Activated effector memory CD4-positive, alpha-beta T cell treated with Interleukin-2 at 50 U/mL for 16 hours (primary cell): ENCODE results near the gene SRBD1.

Experiments
- DNase-seq: peaks from one replicate; pipeline ENCODE4 v3.0.0-alpha.2; 2020

The SRBD1 gene

DNA sequence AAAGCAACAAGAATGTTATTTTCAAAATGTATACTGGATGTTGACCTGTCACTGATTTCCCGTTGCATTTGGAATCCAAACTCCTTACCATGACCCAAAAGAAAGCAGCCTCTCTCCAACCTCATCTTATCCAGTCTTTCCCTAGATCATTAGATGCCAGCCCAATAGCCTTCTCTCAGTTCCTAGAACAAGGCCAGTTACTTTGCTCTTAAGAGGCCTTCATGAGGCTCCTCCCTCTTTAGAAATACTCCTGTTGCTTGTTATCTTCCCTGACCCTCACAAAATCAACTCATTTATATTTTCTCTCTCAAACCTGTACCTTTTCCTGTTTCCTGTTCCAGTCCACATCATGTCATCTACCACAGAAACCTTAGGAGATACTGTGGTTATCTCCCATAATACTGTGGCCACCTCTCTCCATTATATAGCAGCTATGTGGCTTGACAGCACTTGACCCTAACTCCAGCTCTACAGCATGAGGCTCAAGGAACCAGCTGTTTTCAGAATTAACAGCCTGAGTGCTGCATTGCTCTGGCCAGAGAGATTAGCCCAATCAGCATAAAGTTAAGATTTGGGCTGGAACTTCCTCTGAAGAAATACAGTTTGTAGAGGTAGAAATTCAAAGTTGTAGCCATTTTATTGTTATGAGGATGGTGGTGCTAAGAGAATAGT is 22.8 kb downstream of the SRBD1 start:
- no peak for DNase-seq

DNA sequence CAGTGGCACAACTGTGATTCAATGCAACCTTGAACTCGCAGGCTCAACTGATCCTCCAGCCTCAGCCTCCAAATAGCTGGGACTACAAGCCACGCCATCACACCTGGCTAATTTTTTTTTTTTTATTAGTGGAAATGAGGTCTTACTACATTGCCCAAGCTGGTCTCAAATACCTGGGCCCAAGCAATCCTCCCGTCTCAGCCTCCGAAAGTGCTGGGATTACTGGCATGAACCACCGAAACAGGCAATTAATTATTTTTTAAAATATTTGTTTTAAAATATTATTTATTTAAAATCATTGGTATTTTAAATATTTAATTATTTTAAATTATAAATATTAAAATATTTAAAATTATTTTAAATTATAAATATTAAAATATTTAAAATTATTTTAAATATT is 24.5 kb downstream of the SRBD1 start:
- DNase-seq, result no peak

DNA sequence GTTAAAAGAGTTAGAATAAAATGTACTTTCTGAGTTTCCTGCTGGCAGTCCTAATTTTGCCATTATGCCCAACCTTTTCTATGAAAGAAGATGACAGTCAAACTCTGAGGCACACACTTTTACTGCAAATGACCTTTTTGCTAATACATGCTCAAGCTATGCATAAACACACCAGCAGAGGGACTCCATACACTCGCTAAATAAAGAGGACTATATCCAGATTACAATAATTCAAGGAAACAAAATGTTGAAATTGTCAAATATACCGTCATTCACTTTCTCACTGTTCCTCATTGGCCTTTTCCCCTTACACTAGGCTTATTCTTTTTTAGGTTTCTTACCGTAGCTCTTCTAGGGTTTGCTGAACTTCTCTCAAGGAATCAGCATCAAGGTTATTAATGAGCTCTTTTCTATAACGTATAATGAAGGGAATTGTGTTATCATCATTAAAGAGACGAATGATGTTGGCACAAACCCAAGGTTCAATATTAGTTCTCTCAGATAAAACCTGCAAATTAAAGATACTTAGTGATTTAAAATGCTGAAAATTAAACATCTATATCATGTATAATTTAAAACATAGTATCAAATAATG is 25.7 kb downstream of the SRBD1 start:
- no peak for DNase-seq

DNA sequence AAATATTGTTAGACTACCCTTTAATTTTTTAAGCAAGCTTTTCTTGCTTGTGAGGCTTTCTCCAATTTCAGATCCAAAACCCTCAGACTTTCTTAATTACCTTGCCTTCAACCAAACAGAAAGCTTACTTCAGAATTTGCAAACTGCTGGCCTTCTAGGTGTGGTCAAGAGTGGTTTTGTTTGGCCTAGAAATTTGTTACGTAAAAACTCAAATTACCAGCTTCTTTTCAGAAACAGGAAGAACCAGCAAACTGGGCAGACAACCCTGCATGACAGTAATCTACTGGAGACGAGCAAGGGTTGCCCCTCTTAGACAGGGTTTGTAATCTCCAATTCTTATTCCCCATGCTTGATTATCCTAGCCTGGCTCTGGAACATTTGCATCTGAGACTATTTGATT is 27.1 kb downstream of the SRBD1 start:
- DNase-seq, result no peak

DNA sequence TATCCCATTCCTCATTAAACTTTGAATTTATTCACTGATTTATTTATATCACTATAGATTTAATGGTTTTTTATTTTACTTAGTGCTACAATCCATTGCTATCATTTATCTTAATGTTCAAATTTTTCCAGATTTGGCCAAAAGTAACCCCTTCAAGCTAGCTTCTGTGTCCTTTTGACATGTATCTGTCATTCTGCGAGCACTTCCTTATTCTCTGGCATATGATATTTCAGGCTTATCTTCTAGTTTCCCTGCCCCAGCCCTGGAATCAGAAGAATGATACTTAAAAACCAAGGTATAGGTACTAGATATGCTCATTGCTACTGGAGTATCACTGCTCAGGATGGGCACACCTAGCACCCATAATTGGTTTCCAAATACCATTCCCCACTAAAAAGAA is 28.5 kb downstream of the SRBD1 start:
- DNase-seq, result no peak

DNA sequence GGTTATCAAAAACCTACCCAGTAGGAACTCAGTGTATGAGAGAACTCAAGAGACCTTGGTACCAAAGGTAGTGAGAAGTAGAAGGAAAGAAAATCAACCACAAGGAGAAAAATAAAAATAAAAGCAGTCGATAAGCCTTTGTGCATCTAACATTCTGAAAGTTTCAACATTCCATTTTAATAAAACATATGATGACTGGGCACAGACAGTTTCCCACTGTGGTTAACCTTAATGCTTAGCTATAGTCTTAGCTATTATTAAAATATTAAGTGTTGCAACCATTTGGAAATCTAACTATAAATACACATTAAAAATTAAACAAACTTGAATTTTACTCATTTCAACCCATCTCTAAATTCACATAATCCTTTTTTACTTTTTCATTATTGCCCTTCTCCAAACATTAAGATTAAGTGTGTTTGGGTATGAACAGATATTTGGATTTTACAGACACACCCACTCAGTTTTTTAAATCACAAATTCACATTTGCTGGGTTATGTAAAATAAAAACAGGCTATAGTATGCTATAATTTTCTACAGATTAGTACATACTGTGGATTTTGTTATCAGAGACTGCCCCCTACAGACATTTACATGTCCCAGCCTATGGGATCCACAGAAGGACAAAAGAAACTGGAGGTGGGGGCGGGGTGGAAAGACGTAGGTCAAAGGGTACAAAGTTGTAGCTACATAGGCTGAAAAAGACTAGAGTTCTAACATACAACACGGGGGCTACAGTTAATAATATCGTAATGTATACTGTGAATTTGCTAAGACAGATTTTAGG is 32.8 kb downstream of the SRBD1 start:
- no peak for DNase-seq

DNA sequence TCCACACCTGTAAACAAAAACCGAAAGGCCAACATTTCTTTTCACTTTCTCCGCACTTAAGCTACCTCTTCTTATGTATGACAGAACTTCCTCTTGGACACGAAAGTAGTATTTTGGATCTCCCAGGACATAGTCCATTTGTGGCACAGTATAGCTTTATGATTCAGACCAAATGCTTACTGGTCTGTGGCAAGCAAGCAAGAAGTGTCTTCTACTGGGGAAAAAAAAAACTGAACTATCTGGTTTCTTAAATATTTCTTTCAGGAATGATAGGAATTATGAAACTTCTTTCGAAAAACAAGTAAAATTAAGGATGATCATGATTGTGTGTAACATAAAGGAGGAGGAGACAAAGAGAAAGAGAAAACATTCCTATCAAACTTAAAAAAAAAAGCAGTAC is 33.6 kb downstream of the SRBD1 start:
- no peak for DNase-seq

DNA sequence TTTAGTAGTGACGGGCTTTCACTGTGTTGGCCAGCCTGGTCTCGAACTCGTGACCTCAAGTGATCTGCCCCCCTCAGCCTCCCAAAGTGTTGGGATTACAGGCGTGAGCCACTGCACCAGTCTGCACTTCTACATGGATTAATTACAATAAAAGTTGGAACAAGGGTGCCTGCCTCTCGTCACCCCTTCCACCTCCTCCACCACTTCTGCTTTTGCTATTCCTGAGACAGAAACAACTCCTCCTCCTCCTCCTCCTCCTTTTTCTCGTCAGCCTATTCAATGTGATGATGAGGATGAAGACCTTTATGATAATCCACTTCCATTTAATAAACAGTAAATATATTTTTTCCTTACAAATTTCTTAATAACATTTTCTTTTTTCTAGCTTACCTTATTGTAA is 35.2 kb downstream of the SRBD1 start:
- no peak for DNase-seq

DNA sequence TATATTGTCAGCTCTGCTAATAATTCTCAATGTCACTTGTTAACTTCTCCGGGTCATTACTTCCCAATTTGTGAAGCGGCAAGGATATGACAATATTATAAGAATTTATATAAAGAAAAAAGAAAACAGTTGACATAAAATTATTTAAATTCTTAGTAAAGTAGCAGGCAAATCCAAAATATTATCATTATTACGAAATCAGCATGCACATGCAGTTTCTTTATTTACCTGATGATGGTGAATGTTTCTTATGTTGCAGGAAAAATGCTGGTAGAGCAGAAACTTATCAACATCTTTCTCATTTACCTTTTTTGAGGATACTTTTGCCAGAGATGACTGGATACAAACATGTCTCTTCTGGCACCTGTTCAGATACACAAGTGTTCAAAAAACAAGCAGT is 38.1 kb downstream of the SRBD1 start:
- DNase-seq, result no peak

DNA sequence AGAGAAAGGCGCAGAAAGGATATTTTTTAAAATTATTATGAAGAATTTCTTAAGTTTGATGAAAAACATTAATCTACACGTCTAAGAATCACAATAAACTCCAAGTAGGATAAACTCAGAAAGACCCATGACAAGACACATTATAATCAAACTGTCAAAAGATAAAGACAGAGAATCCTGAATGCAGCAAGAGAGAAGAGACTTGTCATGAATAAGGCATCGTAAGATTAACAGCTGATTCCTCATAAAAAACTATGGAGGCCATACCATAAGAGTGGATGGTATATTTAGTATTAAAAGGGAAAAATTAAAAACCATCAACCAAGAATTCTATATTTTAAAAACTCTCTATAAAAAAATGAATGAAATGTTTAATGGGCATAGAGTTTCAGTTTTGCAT is 39.1 kb downstream of the SRBD1 start:
- no peak for DNase-seq

DNA sequence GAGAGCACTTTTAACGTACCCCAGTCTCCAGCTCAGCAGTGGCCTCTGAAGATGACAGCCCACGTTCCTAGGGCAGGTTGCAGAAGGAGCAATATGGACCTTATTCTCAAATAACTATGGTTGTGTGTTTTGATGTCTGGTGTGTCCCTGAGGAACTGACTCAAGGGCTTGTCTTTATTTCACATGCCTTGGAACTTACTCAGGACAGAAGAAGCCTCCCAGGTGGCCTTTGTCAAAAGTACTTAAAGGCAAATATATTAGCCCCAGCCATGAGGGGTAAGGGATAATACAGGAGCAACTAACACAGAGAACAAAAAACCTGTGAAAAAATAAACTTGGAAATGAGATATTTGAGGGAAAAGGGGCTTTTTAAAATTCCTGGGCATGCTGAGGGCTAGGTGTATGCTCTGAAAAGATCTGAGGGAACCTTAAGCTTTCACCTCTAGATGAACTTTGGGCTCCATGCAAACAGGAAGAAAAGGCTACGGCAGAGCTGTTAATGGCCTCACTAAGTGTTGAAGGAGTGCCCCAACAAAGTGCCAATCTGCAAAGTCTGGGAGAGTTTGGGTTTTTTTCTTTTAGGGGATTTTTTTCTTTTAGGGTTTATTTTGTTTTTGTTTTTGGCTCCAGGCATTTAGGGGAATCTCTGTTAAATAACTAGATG is 40.3 kb downstream of the SRBD1 start:
- DNase-seq, result no peak

DNA sequence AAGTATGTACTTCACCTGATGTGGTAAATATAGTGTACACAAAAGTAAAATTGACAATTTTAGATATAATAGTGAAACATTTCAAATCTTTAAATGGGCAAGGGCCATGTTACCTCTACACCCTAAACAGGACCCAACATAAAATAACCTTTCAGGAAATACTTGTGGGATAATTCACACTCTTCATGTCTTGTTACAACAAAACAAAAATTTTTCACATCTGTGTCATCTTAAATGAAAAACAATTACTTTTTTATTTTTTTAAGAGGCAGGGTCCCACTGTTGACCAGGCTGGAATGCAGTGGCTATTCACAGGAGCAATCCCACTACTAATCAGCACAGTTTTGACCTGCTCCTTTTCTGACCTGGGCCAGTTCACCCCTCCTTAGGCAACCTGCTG is 42.1 kb downstream of the SRBD1 start:
- DNase-seq, result no peak

DNA sequence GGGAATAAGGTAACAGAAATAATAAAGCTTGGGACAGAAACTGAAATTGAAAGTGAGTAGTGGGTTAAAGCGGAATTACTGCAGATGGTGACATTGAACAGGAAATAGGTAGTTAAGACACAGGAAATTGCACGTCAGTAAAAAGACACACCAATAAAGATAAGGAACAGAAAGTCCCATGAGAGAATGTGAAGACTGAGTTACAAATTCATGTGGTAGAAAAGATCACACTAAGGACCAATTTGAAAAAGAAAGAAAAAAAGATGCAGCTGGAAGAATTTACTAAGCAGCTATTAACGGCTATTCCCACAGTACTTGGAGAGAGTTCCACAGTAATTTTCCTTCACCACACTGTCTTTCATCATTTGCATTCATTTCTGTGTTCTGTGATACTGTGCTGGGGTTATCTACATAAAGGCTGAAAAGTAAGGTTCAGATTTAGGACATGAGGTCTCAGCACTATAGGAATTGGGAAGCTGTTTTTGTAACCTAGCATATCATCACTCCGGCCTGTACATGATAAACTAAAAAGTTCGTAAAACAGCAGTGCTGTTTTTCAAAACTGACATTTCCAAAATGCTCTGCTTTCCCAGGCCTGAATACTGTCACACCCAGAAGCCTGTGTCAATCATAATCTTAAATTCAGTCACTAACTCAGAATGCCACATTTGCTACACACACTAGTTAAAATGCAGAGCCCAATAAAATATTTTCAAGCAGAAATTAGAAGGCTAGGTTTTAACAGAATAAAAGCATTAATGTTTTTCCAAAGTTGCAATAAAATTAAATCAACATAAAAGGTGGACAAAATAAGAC is 42.9 kb downstream of the SRBD1 start:
- DNase-seq, result no peak

DNA sequence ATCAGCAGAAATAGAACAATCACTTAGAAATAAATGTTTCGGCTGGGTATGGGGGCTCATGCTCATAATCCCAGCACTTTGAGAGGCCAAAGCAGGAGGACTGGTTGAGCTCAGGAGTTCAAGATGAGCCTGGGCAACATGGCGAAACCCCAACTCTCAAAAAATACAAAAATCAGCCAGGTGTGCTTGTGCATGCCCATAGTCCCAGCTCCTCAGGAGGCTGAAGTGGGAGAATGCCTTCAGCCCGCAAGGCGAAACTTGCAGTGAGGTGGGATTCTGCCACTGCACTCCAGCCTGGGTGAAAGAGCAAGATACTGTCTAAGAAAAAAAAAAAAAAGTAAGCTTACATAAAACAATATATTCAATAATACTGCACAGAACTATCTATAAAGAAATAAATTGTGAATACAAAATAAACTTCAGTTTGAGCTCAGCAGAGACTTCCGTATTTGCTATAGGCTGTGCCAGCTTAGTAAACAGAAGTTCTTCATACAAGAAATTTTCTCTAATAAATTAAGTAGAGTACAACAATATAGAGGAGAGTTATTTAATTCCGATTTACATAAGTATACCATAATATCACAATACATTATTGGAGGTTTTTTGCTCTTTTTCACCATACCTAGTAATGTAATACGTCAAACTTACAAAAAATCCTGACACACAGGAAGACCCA is 43.6 kb downstream of the SRBD1 start:
- DNase-seq, result no peak

DNA sequence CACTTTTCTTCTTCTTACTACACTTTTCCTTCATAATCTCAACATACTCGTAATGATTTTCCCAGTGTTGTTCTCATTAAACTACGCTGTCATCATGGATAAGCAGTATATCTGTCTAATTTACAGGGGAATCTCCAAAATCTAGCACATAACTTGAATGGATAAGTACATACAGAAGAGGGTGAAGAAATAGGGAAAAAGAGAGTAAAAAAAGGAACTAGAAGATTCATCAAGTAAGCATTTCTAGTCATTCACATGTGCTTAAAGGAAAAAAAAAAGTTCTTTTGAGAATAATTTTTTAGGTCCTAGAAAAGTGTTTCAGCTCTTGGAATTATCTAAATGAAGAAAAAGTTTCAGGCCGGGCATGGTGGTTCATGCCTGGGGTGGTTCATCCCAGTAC is 51.6 kb downstream of the SRBD1 start:
- DNase-seq, result no peak

DNA sequence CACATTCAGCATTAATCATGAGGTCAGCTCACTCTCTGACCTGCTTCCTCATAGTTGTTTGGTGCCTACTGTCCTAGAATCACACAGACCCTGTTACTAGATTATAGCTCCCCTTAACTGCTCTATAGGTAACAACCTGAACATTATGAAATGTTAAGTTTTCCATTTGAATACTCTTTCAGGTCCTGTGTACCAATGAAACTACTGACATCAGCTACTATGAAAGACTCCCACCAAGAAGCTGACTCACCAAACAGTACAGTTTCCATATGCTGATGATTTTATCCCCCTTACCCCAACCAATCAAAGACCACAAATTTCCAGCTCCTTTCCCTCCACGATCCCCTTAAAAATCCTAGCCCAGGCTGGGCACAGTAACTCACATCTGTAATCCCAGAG is 56.3 kb downstream of the SRBD1 start:
- DNase-seq, result no peak

DNA sequence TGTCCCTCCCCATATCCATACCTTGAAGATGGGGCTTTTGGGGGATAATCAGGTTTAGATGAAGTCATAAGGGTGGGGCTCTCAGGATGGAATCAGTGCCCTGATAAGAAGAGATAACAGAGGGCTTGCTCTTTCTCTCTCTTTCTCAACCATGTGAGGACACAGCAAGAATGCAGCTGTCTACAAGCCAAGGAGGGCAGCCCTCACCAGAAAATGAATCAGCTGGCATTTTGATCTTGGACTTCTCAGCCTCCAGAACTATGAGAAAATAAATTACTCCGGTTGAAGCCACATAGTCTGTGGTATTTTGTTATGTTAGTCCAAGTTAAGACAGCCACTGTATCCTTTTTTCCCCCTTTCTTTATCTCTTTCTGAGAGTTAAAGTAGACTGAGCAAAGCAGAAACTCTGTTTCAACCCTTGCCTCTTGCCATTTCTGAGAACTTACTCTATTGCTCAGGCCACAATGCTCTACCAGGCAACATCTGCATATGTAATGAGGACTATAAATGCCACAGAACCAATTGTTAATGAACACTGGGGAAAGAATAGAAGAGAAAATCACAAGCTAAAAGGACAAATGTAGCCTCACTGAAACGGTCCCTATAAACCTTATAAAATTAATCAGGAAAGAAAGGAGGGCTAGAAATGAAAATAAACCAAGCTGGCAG is 56.9 kb downstream of the SRBD1 start:
- no peak for DNase-seq

DNA sequence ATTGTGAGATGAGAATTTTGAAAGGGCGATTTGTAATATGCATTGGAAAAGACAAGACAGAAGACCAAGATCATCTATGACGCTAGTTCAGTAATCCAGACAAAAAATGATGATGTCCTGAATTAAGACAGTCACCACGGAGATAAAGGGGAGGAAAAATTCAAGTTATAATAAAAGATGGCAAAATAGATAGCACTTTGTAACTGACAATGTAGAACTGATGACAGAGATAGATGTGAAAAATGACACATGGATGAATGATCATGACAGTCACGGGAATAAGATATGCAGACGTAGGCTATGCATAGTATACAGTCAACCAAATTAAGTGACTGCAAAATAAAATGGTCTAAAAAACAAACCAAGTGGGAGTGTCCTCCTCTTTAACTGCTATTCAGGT is 59.2 kb downstream of the SRBD1 start:
- no peak for DNase-seq

DNA sequence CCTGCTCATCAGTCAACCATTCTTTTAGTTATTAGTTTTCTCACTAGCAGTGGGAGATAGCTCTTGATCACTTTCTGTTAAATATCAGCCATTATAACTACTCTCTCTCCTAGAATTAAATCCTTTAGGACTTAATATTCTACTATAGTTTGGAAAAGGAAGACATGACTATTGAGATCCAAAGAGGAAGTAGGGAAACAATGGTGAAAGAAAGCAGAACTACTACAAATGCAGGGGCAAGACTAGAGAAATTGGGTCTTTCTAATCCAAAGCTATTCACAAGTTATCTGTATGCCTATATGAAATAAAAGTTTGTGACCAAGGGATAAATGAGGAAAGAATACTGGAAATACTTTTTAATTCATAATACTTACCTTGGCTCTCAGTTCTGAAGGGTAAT is 65.1 kb downstream of the SRBD1 start:
- no peak for DNase-seq

DNA sequence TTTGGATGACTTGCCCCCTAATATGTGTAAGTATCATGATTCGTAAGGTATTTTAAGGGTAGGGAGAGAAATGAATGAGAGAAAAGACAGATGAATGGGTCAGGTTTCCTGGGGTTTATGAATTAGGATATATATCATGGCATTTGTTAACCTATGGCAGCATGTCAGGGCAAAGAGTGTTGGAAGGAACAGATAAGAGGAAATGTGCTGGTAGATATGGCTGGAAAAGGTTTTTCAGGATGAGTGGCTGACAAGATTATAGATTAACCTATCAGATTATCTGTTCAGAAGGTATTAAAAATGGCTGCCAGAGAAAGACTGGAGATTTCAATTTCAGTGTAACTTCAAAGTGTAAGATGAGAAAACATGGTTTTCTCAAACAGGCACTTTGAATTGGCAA is 67.8 kb downstream of the SRBD1 start:
- DNase-seq, result no peak

DNA sequence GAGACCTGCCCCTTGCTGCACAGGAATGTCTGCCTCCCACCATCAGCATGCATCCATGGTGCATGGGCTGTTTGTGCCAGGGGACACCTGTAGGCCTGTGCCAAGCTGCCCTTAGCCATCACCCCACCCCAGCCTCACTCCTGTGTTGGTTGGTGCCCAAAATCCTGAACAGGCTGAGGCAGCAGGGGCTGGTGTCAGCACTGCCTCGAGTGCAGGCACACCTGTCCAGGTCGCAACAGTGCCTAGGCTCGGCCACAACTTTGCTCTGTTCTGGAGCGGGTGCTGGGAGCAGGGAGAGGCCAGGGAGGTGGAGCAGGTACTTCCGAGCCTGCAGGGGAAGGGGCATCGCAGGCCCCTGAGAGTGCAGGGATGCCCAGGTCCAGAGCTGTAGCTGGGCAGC is 69.1 kb downstream of the SRBD1 start:
- DNase-seq, result no peak

DNA sequence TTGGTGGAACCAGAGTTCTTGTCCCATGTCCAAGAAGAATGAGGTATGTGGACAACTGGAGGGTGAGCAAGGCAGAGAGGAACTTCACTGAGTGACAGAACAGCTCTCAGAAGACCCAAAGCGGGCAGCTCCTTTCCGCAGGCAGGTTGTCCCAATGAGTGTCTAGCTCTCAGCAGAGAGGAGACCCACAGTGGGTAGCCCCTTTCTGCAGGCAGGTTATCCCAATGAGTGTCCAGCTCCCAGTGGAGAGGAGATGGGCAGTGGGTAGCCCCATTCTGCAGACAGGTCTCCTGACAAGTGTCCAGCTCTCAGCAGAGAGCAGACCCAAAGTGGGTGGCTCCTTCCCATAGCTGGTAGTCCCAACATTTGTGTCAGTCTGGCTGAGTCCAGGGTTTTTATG is 69.6 kb downstream of the SRBD1 start:
- DNase-seq, result no peak
